ENCODE results near the gene CD44.

Gene CD44

GRCh38 chr11:35234460-35235156 is 95.6 kb downstream of the CD44 start:
- no peak for DNase-seq (ENCODE audit: insufficient read length, low spot score)
- FAIRE-seq: no peak

DNA sequence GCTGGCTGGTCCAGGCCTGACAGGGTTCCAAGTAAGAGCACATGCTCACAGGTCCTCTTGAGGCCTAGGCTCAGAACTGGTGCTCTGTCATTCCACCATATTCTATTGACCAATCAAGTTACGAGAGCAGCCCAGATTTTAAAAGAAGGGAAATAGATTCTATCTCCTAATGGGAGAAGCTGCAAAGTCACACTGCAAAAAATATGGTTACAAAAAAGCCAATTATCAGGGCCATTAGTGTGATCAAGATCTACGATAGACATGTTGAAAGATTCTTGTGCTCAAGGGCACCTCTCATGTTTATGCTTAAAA is 96.1 kb downstream of the CD44 start:
- FAIRE-seq: no peak
- DNase-seq (ENCODE audit: insufficient read length, low spot score): no peak

DNA sequence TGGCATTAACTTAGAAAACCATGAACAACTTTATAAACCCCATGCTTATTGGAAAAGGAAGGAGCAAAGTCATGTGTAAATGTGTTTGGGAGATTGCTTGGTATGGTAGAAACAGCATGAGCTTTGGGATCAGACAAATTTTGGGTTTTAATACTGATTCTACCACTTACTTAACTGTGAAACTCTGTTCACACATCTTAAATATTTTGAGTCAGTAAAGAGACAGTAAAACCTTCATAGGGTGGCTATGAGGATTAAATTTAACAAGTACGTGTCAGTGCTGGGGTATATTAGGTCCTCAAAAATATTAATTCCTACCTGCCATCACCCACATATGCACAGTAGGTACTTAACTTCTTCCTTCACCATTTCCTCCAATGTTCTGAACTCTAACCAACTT is 96.5 kb downstream of the CD44 start:
- FAIRE-seq: no peak
- no peak for DNase-seq (ENCODE audit: insufficient read length, low spot score)

- FAIRE-seq (no peak), DNase-seq (ENCODE audit: insufficient read length, low spot score) (no peak)
These were observed 97.1 kb downstream of the CD44 start for GRCh38 chr11:35235936-35236666.

- FAIRE-seq (no peak), DNase-seq (ENCODE audit: insufficient read length, low spot score) (no peak)
These were observed 97.7 kb downstream of the CD44 start for GRCh38 chr11:35236667-35237003.

GRCh38 chr11:35237351-35237750 is 98.4 kb downstream of the CD44 start:
- DNase-seq (ENCODE audit: insufficient read length, low spot score): no peak
- no peak for FAIRE-seq

DNA sequence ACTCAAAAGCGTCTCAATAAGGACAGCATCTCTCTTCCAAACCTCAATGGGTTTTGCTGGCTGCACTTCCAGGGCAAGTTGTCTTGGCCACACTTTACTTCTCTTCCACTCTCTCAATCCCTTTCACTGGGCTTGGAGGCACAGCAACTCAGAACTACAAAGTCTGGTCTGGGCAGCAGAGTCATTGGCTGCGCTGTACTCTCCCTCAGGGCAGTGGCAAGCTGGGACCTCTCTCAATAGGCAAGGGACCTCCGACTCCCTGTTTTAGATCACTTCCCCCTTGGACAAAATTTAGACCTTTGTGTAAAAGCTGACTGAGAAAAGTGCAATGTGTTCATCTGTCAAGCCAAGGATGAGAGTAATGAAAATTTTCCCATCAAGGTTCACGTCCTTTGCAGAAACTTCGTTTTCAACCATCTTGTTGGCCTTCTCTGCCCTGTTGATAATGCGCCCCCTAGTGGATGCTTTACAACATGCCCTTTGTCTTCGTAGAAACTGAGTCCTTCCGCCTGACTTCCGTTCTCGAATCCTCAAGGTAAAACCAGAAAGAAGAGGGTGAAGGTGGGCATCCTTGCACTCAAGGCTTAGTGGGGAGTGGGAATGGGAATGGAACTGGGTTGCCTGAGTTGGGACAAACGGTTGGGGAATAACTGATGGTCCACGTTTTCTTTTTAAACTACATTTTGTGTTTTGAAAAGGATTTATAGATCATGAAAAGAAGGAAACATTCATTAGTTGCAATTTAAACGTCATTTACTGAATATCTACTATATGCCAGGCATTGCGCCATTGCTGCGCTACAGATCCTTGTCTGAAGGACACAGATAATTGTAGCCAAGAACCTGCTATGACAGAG is 99.1 kb downstream of the CD44 start:
- FAIRE-seq (peak; percentile 28), DNase-seq (ENCODE audit: insufficient read length, low spot score) (peak; percentile 41)

- DNase-seq (ENCODE audit: insufficient read length, low spot score) (no peak), FAIRE-seq (no peak)
These were observed 99.9 kb downstream of the CD44 start for GRCh38 chr11:35238882-35239281.

- DNase-seq (ENCODE audit: insufficient read length, low spot score) (no peak), FAIRE-seq (no peak)
These were observed 100.6 kb downstream of the CD44 start for GRCh38 chr11:35239471-35240075.

- DNase-seq (ENCODE audit: insufficient read length, low spot score) (no peak), FAIRE-seq (no peak)
These were observed 102.1 kb downstream of the CD44 start for GRCh38 chr11:35241083-35241482.

DNA sequence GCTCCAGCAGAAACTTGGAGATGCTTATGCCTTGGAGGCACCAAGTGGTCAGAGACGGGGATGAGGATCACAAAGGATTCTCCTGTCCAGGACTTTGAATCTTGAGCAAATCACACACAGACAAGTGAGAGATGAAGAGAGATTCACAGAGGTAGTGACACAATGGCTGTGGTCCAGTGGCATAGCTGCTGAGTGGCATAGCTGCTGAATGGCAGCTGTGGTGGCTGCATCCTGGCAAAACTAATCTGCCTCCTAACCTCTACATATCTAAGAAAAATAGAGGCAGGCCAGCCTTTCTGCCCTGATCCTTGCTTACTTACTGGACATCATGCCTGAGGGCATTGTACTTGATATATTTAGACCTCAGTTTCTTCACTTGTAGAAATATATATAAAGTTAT is 102.6 kb downstream of the CD44 start:
- no peak for FAIRE-seq
- DNase-seq (ENCODE audit: insufficient read length, low spot score): no peak

GRCh38 chr11:35242412-35243242 is 103.7 kb downstream of the CD44 start:
- no peak for FAIRE-seq
- DNase-seq (ENCODE audit: insufficient read length, low spot score): no peak

DNA sequence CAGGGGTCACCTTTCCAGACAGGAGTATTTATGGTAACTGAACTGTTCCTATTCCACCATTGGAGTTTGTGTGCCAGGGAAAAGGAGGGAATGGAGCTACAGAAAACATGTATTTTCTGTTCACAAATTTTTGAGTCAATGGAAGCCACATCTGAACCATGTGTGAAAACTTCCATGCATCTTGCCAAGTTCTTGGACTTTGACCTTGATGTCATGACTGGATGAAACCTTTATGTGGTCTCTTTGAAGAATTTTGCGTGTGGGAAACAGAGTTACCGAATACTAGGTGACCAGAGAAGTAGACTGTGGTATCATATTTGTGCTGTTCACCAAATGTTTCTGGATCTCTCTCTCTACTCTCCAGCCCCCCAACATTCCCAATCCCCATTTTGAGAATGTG is 104.8 kb downstream of the CD44 start:
- no peak for FAIRE-seq

GRCh38 chr11:35245056-35245455 is 106.1 kb downstream of the CD44 start:
- DNase-seq (ENCODE audit: insufficient read length, low spot score) (no peak), FAIRE-seq (no peak)

More for the DNA sequence above, 104.8 kb downstream of the CD44 start:
- DNase-seq (ENCODE audit: insufficient read length, low spot score): no peak

- FAIRE-seq (no peak), DNase-seq (ENCODE audit: insufficient read length, low spot score) (no peak)
These were observed 106.8 kb downstream of the CD44 start for GRCh38 chr11:35245786-35246185.

GRCh38 chr11:35246745-35247144 is 107.8 kb downstream of the CD44 start:
- FAIRE-seq (no peak), DNase-seq (ENCODE audit: insufficient read length, low spot score) (no peak)

DNA sequence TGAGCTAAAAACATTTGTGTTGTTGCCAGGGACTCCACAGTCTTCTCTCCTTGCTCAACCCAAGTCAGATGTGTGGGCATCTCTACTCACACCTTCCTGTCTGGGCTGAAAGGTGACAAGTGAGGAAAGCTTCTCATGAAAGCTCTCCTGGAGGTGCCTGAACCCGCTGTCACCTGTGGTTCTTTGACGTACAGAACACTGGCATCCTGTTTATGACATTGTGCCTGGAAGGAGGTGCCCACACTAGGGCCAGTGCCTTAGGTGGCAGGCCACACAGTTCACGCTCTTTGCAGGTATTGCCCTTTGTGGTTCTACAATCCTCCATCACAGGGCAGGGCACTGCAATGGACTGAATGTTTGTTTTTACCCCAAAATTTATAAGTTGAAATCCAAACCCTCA is 108.5 kb downstream of the CD44 start:
- DNase-seq (ENCODE audit: insufficient read length, low spot score): no peak
- FAIRE-seq: no peak

DNA sequence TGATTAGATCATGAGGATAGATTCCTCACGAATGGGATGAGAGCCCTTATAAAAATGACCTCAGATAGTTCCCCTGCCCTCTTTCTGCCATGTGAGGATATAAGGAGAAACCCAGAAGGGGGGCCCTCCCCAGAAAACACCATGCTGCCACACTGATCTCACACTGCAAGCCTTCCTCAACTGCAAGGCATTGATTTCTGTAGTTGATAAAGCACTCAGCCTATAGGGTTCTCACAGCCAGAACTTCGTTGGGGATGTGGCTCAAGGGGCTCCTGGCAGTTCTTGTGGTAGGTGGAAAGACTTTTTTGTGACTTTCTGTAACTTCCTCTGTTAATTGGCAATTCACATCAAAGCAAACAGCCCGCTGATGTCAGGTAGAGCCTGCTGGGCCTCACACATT is 108.9 kb downstream of the CD44 start:
- FAIRE-seq (no peak), DNase-seq (ENCODE audit: insufficient read length, low spot score) (no peak)

DNA sequence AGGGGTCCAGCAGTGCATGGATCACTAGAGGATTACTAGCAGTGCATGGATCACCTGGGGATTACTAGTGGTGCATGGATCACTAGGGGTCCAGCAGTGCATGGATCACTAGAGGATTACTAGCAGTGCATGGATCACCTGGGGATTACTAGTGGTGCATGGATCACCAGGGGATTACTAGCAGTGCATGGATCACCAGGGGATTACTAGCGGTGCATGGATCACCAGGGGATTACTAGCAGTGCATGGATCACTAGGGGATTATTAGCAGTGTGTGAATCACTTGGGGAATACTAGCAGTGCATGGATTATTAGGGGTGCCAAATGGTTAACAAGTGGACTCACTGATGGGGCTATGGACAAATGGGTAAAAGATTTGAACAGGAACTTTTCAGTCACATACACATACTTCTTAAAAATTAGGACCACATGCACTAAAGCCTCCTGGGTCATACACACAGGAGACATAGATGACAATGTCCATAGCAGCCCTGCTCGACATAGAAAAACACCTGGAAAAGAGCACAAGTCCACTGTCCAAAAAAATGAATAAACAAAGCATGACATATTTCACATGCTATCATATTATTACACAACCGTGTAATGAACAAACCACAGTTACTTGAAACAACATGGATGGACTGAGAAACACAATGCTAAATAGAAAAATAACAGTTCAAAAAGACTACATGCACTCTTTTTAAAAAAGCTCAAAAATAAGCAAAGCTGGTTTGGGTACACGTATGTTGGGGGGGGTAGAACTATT is 109.8 kb downstream of the CD44 start:
- FAIRE-seq: peak; percentile 85

DNA sequence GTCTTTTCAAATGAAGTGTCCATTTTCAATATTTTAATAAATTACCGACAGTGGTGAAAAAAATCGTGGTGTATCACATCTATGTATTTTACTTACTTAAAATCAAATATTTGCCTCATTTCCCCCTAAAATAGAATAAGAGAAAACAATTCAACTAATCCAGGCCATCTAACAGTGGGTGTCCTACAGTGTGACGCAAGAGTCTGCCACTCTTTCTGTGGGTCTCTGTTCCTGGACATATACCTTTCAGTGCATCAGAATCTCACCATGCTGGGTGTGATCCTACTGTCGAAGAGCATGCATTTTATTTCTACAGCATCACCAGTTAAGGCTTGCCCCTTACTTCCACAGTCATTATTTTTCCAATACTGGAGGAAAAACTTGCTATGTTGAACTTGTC is 111.2 kb downstream of the CD44 start:
- FAIRE-seq (no peak), DNase-seq (ENCODE audit: insufficient read length, low spot score) (no peak)

More for the DNA sequence above, 109.8 kb downstream of the CD44 start:
- DNase-seq (ENCODE audit: insufficient read length, low spot score): no peak
